Keratinocyte (primary cell): ENCODE results near the gene PHF2. TPM values are rescaled to one million over a fixed set of nuclear protein-coding genes. Genes with fewer than 3 reads are reported as not detected.
A peak's percentile ranks its signal among the peaks of the same experiment; 100 is the strongest.

ENCODE experiments used
- DNase-seq: peaks from one replicate; pipeline ENCODE4 v3.0.0-alpha.2; 2011; ENCODE audit warnings: low read depth, missing footprints, low spot score
- FAIRE-seq: peaks from 2 replicates; lab custom pipeline; 2011; peaks lifted over from hg19 to GRCh38; lab: Jason Lieb, UNC
- H2AFZ ChIP-seq: 2 replicates; pipeline ENCODE4 v1.6.0; 2012; ENCODE audit warnings: low read length, control low read depth, inconsistent platforms; ENCODE audit not compliant: control insufficient read depth
- H3K27ac ChIP-seq: 2 replicates; pipeline ENCODE4 v1.5.1; 2011; ENCODE audit warnings: low read length; ENCODE audit not compliant: control insufficient read depth, insufficient read depth
- H3K27me3 ChIP-seq: 3 replicates; pipeline ENCODE4 v1.6.0; 2011; ENCODE audit warnings: low read length; ENCODE audit not compliant: control insufficient read depth, insufficient read depth; ENCODE audit errors: extremely low read depth
- H3K36me3 ChIP-seq, 2 experiments: 2 replicates in 1 of 2; 3 replicates in 1 of 2; pipeline ENCODE4 v1.5.1; 2011; ENCODE audit warnings: low read length in 2 of 2, mild to moderate bottlenecking in 1 of 2; ENCODE audit not compliant: control insufficient read depth in 2 of 2, insufficient read depth in 2 of 2; ENCODE audit errors: extremely low read depth in 1 of 2
- H3K4me1 ChIP-seq: 3 replicates; pipeline ENCODE4 v1.5.1; 2011; ENCODE audit warnings: low read length; ENCODE audit not compliant: control insufficient read depth, insufficient read depth; ENCODE audit errors: extremely low read depth
- H3K4me2 ChIP-seq: 3 replicates; pipeline ENCODE4 v1.6.0; 2011; ENCODE audit warnings: low read depth, low read length; ENCODE audit not compliant: control insufficient read depth, insufficient read depth; ENCODE audit errors: extremely low read depth
- H3K4me3 ChIP-seq, 3 experiments: fragments of 200-600 bp in 1 of 3; sonication (generic) in 1 of 3; 2 replicates in 2 of 3; 3 replicates in 1 of 3; pipeline ENCODE4 v1.5.1; 2011 to 2016; ENCODE audit warnings: low read length in 3 of 3, mild to moderate bottlenecking in 3 of 3, control low read depth in 2 of 3, inconsistent platforms in 1 of 3, low read depth in 1 of 3, mixed read lengths in 1 of 3, mixed run types in 1 of 3, moderate library complexity in 1 of 3; ENCODE audit not compliant: control insufficient read depth in 2 of 3, insufficient read depth in 2 of 3; ENCODE audit errors: extremely low read depth in 1 of 3
- H3K79me2 ChIP-seq: 2 replicates; pipeline ENCODE4 v1.6.0; 2012; ENCODE audit warnings: low read length; ENCODE audit not compliant: control insufficient read depth, insufficient read depth
- H3K9ac ChIP-seq: 3 replicates; pipeline ENCODE4 v1.6.0; 2011; ENCODE audit warnings: low read length; ENCODE audit not compliant: control insufficient read depth, insufficient read depth; ENCODE audit errors: extremely low read depth
- H3K9me1 ChIP-seq: 3 replicates; pipeline ENCODE4 v1.6.0; 2011; ENCODE audit warnings: low read length; ENCODE audit not compliant: control insufficient read depth, insufficient read depth; ENCODE audit errors: extremely low read depth
- H3K9me3 ChIP-seq: 2 replicates; pipeline ENCODE4 v1.5.1; 2012; ENCODE audit warnings: low read depth, low read length; ENCODE audit not compliant: control insufficient read depth
- H4K20me1 ChIP-seq: 3 replicates; pipeline ENCODE4 v1.6.0; 2011; ENCODE audit warnings: low read length; ENCODE audit not compliant: control insufficient read depth, insufficient read depth; ENCODE audit errors: extremely low read depth
- CTCF ChIP-seq, 3 experiments: IDR thresholded peaks in 1 of 3; conservative IDR thresholded peaks in 1 of 3; optimal IDR thresholded peaks in 1 of 3; 2 replicates in 2 of 3; 3 replicates in 1 of 3; pipeline versions ENCODE3 to v1.5.1; 2011; ENCODE audit warnings: low read length in 3 of 3, mild to moderate bottlenecking in 3 of 3, moderate library complexity in 2 of 3, control low read depth in 1 of 3, inconsistent platforms in 1 of 3; ENCODE audit not compliant: insufficient read depth in 2 of 3; ENCODE audit errors: extremely low read depth in 1 of 3
- EZH2 ChIP-seq: IDR thresholded peaks from one replicate; pipeline ENCODE4 v1.6.1; 2012; ENCODE audit warnings: inconsistent platforms, mild to moderate bottlenecking, low read length, moderate library complexity
- dilution Hi-C: fragments of 300-500 bp; cut with MboI; formaldehyde crosslinking; loops from one replicate; pipeline ENCODE4 v1.7.0; 2020; ENCODE audit warnings: low sequenced_read_pairs; ENCODE audit not compliant: extremely low pct_ligation_motif_present
- polyA plus RNA-seq, 5 experiments: library from polyadenylated mRNA; depleted of rRNA in 3 of 5; stranded (reverse) in 3 of 5; stranded (forward) in 1 of 5; unstranded in 1 of 5; fragments of >200 nt; gene quantifications; 1 replicate in 1 of 5; 2 replicates in 3 of 5; 3 replicates in 1 of 5; pipeline versions ENCODE4 v1.2.1 to v1.2.3, GENCODE V29; 2011 to 2012; ENCODE audit warnings: missing spikeins in 2 of 5, low read depth in 1 of 5, low replicate concordance in 1 of 5

The PHF2 gene
- polyA plus RNA-seq, 1 donor (not counting 4 experiments of a cell fraction or from before 2014, with no cell fraction given): 5.1 TPM

- H3K9ac ChIP-seq: no peak overlapping the region
- H3K4me3 ChIP-seq: no peak overlapping the region
- peaks cover 33% of the 10 kb centered on the region for H3K79me2 ChIP-seq
- TF ChIP-seq CTCF (optimal IDR thresholded peaks at IDR 0.05 in 1 of 3, IDR thresholded peaks at IDR 0.05 in 1 of 3, conservative IDR thresholded peaks at IDR 0.05 in 1 of 3; ENCODE audit: extremely low read depth in 1 of 3, insufficient read depth in 2 of 3, low read length in 3 of 3) (peak; percentile 12 to 36 (median 26)), EZH2 (no peak)
- DNase-seq (no peak), FAIRE-seq (no peak)
- peaks cover 14% of the 10 kb centered on the region for H3K4me1 ChIP-seq
- H3K36me3 ChIP-seq: no peaks in the 10 kb centered on the region
- H3K27me3 ChIP-seq: no peaks in the 10 kb centered on the region
- dilution Hi-C loops: no loop called here
- H3K9me3 ChIP-seq: no peaks in the 10 kb centered on the region
- peaks cover 2% of the 10 kb centered on the region for H4K20me1 ChIP-seq
- no peak overlapping the region for H2AFZ ChIP-seq
- H3K9me1 ChIP-seq: no peaks in the 10 kb centered on the region
- no peak overlapping the region for H3K27ac ChIP-seq
- H3K4me2 ChIP-seq: no peak overlapping the region
Measured at GRCh38 chr9:93592643-93593021, 16.2 kb downstream of the PHF2 start.

GRCh38 chr9:93593144-93593658 lies 16.8 kb downstream of the PHF2 start:
- peaks cover 2% of the 10 kb centered on the region for H4K20me1 ChIP-seq
- H3K4me3 ChIP-seq: no peak overlapping the region
- H3K36me3 ChIP-seq: no peaks in the 10 kb centered on the region
- H3K9me1 ChIP-seq: no peaks in the 10 kb centered on the region
- no peak overlapping the region for H3K9ac ChIP-seq
- no peaks in the 10 kb centered on the region for H3K27me3 ChIP-seq
- no peak for DNase-seq
- TF ChIP-seq EZH2: no peak
- TF ChIP-seq CTCF (optimal IDR thresholded peaks at IDR 0.05 in 1 of 3, IDR thresholded peaks at IDR 0.05 in 1 of 3, conservative IDR thresholded peaks at IDR 0.05 in 1 of 3; ENCODE audit: extremely low read depth in 1 of 3, insufficient read depth in 2 of 3, low read length in 3 of 3): no peak
- no peak for FAIRE-seq
- H3K4me2 ChIP-seq: no peak overlapping the region
- peaks cover 14% of the 10 kb centered on the region for H3K4me1 ChIP-seq
- H3K79me2 ChIP-seq: peaks cover 30% of the 10 kb centered on the region
- H2AFZ ChIP-seq: no peak overlapping the region
- no peaks in the 10 kb centered on the region for H3K9me3 ChIP-seq
- dilution Hi-C loops: no loop called here
- no peak overlapping the region for H3K27ac ChIP-seq
